SKM-1 treated with dmso at 0.1 percent for 144 hours (cell line): ENCODE measurements around the gene C1QTNF1.
A peak's percentile ranks its signal among the peaks of the same experiment; 100 is the strongest.

ENCODE experiments used
- DNase-seq: peaks from one replicate; lab custom pipeline; 2025; ENCODE audit not compliant: unreplicated experiment; lab: John Stamatoyannopoulos, UW

The C1QTNF1 gene, protein sequence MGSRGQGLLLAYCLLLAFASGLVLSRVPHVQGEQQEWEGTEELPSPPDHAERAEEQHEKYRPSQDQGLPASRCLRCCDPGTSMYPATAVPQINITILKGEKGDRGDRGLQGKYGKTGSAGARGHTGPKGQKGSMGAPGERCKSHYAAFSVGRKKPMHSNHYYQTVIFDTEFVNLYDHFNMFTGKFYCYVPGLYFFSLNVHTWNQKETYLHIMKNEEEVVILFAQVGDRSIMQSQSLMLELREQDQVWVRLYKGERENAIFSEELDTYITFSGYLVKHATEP

GRCh38 chr17:79023886-79024771 lies at the start of gene C1QTNF1:
Gene C1QTNF1, plus strand, starts transcription at chr17:79024169. Its CDS starts 19,800 bp downstream, at chr17:79043969.
- no peak for DNase-seq

- DNase-seq: peak; percentile 33
Observed at GRCh38 chr17:78974635-78975591, 49.1 kb upstream of the C1QTNF1 start.

DNA sequence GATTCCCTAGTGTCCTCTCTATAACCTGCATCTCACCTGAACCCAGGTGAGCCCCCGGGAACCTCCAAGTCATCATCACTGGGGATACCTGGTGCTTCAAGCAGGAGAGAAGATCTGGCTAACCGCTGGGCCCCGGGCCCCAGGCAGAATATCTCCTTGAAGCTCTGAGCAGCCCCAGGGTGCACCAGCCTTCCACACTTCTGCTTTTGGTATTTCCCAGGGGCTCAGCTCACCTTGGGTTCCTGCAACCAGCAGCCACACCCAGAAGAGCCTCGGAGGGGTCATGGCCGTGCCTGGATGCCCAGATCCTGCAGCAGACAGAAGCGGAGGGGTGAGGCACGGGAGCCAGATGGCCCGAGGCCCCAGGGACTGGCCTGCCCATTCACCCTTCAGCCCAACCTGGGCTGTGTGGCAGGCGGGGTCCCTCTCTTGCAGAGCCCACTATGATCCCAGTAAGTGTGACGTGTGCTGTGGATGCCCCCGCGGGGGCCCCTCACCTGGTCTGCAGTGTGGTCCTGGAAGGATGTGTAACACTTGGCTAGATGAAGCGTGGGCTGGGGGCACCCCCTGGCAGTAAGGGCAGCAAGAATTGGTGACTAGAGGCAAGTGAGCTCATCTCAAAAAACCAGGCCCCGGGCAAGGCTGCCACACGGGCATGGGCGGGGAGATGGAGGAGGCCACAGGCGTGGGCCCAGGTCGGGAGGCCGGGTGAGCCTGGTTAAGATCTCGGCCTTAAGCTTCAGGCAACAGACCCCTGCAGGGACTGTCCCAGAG lies 46.9 kb upstream of the C1QTNF1 start:
- no peak for DNase-seq

- no peak for DNase-seq
Observed at GRCh38 chr17:78977681-78977943, 46.4 kb upstream of the C1QTNF1 start.

DNA sequence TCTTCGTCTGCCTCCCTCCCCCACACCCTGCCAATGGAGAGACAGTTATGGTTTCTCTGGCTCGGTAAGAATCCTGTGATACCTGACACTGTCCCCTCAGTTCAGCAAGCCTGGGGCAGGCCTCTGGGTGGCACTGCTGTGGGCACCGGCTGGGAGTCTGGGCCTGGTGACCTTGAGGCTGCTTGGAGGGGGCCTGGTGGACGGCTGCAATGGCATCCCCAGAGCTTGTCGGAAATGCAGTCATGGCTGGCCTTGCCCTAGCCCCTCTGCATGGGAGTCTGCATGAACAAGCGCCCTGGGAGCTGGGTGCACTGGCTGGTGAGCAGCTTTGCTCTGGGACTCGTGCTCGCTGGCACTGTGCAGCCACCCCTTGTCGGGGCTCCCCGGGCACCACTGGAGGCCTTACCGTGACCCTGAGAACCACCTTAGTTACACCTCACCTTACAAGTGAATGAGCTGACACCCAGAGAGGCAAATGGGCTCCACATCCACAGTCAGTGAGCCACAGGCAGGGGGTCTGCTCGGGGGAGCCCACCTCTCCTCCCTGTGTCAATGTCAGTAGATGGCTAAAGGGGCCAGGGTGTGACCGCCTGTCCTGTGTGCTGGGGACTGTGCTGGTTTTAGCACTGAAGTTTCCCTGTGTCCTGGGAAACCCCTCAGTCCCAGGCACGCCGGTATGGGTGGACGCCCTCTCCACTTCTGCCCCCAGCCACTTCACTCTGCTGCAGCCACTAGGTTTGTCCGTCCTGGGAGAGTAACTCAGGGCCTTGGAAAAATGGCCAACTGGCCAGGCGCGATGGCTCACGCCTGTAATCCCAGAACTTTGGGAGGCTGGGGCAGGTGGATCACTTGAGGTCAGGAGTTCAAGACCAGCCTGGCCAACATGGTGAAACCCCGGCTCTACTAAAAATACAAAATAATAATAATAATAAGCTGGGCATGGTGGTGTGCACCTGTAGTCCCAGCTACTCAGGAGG lies 45.7 kb upstream of the C1QTNF1 start:
- DNase-seq: no peak

DNA sequence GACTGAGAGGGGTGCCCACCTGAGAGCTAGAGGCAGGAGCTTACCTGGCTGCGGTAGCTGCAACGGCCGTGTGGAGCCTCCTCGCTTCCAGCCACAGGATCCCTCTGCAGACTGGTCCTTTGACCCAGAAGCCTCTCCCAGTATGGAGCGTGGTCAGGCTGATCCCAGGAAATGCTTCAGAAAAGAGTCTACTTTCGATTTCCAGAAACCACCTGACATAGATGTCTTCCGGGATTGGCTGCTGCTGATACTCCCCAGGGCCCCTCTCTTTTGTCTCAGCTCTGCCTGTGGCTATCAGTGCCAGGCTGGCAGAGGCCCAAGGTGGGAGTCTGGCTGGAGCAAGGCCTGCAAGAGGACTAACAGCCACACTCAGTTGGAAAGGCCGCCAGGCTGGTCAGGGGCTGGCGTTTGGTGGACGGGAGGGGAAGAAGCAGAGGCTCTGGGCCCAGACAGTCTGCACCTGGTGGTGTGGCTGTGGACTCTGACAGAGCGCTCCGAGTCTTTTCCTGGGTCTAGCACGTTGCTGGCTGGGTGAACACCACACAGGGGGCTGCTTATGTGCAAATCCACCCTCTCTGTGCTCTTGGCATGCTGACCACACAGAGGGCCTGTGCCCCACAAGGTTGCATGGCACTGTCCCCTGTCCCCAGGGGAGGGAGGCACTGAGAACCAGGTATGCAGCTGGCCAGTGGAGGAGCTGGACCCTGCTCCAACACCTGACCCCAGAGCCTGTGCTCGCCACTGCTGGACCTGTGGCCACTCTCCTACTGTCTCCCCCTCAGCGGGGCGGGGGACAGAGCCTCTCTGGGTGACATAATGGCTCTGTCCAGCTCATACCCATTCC lies 44.0 kb upstream of the C1QTNF1 start, which contains the start of gene LGALS3BP:
TSS of gene LGALS3BP (minus strand) at position 144 of the 844 bp plus-strand sequence. CDS start 2,732 bp downstream, outside the sequence.
- DNase-seq: no peak

GRCh38 chr17:78980624-78980972 lies 43.4 kb upstream of the C1QTNF1 start:
- DNase-seq: no peak

DNA sequence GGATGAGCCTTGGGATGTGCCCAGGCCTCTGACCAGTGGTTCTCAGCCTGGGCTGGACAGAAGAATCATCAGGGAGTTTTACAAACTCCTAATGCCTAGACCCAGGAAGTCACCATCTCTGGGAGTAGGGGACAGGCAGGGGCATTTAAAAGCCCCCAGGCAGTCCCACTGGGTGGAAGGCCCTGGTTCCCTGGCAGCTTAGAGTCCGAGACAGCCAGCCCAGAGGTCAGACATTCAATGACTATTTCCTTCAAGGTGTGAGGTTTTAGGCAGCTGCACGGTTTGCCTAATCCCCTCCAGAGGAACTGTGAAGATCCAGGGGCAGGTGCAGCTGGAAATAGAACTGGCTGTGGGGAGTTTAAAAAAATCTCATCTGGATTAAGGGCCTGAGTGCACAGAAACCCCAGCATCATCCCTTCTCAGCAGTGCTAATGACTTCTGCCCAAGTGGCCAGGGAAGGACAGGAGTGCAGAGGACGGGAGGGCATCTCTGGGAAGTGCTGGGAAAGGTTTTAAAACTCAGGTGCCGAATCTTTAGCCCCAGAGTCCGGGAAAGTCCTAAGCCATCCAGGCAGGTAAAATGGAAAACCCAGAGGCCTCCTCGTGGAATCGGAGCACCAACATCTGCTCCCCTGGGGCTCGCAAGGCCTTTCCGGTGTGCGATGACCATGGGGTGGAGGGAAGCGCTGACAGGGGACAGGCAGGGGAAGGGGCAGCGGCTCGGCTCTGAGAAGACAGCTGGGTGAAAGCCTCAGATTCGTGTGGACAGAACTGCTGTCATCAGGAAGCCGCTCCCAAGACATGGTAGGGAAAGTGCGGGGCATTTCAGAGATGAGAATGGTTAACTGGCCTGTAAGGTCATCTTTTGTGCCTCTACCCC lies 42.7 kb upstream of the C1QTNF1 start:
- no peak for DNase-seq

- DNase-seq: no peak
Observed at GRCh38 chr17:78985395-78985794, 38.6 kb upstream of the C1QTNF1 start.

GRCh38 chr17:78986048-78986648 lies 37.8 kb upstream of the C1QTNF1 start:
- peak; percentile 86 for DNase-seq

GRCh38 chr17:78986649-78987328 lies 37.2 kb upstream of the C1QTNF1 start:
- peak; percentile 57 for DNase-seq

DNA sequence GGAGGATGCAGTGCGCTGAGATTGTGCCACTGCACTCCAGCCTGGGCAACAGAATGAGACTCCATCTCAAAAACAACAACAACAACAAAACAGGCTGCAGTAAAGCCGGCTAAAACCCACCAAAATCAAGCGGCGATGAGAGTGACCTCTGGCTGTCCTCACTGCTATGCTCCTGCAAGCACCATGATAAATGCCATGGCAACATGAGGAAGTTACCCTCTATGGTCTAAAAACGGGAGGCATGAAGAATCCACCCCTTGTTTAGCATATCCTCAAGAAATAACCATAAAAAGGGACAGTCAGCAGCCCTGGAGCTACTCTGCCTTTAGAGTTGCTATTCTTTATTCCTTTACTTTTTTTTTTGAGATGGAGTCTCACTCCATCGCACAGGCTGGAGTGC lies 35.8 kb upstream of the C1QTNF1 start:
- DNase-seq: no peak

DNA sequence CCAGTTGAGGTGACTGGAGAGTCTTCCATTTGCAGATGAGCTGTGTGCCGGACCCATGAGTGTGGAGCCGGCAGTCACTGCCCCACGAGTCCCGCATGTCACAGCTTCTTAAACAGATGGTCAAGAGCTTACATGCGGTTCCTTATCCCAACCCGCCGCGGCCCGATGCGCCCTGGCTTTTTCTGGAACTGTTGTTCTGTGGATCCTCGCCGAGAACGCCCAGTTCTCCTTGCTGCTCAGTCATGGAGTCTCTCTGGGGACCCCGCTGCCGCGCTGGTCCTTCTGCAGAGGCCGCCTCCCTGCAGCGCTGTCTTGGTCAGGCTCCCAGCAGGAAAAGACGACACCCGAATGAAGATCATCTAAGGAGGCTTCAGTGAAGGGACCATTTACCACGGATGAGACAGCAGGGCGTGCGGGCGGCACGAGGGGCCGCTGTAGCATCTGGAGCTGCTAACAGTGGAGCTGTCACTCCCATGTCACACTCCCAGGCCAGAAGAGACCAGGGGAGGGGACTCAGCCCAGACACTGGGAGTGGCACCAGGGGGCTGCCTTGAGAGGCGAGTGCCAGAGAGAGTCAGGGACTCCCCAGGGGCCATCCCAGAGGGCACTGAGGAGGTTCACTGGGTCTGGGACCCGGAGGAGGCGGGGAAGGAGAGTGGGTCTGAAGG lies 33.5 kb upstream of the C1QTNF1 start:
- DNase-seq: no peak

GRCh38 chr17:78991017-78991738 lies 32.8 kb upstream of the C1QTNF1 start:
- no peak for DNase-seq

DNA sequence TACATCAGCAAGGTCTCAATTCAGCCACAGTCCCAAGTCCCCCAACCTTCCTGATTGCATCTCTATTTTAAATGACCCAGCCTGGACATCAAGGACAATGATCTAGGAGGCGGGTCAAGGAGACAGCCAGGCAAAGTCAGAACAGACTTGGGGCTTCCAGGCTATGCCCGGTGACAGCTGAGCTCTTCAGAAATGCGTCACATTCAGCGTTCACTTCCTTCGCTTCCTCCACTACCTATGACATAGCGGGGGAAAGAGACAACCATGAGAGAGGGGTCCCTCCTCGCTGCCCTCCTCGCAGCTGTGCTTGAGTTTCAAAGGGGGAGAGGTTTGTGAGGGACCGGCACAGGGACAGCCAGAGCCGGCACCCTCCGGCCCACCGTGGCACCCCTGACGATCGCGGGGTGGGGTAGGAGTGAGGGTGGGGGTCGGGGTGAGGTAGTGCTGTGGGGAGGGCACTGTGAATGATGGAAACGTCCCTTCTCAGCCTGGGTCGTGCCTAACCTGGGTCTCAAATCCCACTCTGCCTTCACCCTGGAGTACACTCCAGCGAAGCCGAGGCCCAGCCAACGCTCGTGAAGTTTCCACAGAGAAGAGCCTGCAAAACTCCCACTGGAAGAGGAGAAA lies 31.9 kb upstream of the C1QTNF1 start:
- no peak for DNase-seq
